NCI-H2107 treated with DMSO at 0.1 percent for 48 hours (cell line): ENCODE measurements around the gene TRAPPC3L.

Experiments used
- DNase-seq: peaks from one replicate; lab custom pipeline; 2025; ENCODE audit not compliant: unreplicated experiment; lab: John Stamatoyannopoulos, UW

TRAPPC3L gene

DNA sequence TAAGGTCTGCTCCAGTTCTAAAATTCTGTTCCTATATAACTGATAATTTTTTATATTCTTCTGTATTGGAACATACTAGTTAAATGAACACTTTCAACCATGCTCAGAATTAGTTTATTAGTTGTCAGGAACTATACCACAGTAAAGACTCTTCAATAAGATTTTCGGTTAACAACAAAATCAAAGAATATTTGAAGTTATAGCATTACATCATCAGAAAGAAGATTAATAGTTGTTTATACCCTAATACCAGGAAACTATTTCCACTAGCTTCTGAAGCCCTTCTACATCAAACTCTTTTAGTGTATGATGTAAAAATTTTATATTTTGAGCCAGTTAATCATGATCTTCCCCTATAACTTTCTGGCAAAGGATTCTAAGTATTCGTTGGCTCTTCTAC, 14.6 kb upstream of the TRAPPC3L start:
- DNase-seq = no peak

GRCh38 chr6:116557893-116558292, 12.4 kb upstream of the TRAPPC3L start:
- no peak for DNase-seq

DNA sequence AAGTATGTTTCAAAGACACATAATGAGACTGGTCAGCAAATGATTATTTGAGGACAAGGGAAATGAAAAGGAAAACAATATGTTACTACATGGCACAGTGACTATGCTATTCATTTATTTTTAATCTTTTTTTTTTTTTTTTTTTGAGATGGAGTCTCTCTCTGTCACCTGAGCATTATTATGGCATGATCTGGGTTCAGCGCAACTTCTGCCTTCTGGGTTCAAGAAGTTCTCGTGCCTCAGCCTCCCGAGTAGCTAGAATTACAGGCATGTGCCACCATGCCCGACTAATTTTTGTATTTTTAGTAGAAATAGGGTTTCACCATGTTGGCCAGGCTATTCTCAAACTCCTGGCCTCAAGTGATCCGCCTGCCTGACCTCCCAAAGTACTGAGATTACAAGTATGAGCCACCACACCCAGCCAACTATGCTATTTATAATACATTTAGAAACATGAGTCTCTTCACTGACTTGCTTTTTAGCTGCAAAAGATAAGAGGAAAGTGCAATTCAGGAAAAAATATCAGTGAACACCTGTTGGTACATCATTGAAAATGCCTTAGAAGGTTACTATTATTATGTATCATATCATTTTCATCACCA, 11.4 kb upstream of the TRAPPC3L start:
- DNase-seq = no peak

GRCh38 chr6:116556065-116556464, 10.6 kb upstream of the TRAPPC3L start:
- no peak for DNase-seq

GRCh38 chr6:116553451-116553850, 8.0 kb upstream of the TRAPPC3L start, which contains the start of gene CALHM4:
CALHM4 (plus strand) TSS chr6:116553751; CDS start chr6:116553794, 43 bp downstream.
- no peak for DNase-seq

DNA sequence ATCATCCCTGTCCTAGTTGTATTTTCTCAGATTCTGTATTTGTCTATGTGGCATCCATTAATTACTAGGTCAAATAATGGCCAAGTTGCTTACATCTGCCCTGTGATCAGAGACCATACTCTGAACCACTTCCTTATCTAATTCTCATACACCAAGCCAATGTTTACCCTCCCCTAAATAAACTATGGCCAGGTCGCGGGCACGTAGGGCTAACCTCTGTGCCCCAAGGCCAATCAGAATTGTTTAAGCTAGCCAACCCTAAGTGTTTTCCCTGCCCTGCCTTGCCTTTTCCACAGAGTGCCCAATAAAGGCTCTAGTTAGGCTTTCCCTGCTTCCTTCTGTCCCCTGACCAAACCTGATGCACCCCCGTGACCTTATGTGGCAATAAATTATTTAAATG, 5.3 kb upstream of the TRAPPC3L start:
- no peak for DNase-seq

GRCh38 chr6:116547358-116547757, 1.9 kb upstream of the TRAPPC3L start:
- no peak for DNase-seq

- no peak for DNase-seq
Measured at GRCh38 chr6:116543149-116543548, 2.3 kb downstream of the TRAPPC3L start.

- DNase-seq = no peak
Measured at GRCh38 chr6:116542426-116542825, 3.1 kb downstream of the TRAPPC3L start.

- peak; percentile 20 for DNase-seq
Measured at GRCh38 chr6:116536216-116536621, 9.3 kb downstream of the TRAPPC3L start.

GRCh38 chr6:116535109-116535508, 10.4 kb downstream of the TRAPPC3L start:
- DNase-seq = no peak

GRCh38 chr6:116533233-116533957, 12.1 kb downstream of the TRAPPC3L start:
- DNase-seq = no peak

DNA sequence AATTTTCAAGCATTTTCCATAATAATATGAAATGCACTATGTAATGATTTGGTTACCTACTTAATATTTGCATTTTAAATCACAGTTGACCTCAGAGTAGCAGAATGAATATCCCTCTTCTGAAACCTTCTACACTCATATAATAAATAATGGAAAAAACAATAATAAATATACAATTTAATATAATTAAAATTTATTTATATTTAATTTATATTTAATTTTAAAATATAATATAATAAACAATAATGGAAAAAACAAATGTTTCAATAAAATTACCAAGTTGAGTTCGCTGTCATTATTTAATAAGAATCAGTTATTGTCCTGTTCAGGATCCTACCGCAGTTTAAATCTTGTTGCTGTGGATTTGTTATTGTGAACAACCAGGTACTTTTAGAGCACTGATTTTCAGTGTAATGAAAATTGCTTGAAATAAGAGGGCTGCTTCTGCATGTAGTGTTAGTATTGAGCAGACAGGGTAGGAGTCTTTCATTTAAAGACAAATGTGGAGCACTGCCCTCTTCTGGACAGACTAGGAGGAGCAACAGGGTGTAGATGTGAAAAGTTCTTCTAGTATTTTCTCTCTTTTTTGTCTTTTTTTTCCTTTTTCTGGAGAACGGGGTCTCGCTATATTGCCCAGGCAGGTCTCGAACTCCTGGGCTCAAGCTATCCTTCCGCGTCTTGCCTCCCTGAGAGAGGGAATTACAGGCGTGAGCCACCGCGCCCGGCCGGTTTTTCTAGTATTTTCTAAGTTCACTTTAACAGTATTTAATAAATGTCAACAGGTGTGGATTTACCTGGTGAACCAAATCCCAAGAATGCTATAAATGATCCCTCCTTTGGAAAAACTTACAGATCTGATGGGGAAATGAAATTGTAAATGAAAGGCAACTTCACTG, 13.6 kb downstream of the TRAPPC3L start:
- DNase-seq = peak; percentile 39

DNA sequence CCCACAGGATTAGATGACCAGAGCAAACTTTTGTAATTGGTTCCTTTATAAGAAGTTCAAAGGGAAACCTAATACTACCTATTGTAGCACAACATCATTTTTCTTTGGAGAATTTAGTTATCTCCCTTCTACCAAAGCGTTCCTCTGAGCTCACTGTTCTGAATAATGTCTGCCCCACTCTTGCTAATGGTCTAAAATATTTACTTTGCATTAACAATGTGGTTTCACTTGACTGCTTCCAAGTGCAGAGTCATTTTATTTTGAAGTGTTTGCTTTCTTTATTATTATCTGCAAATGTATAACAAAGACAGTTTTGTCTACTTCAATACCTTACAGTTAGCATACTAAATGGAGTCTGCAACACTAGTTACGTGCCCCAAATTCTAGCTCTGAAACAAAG, 15.0 kb downstream of the TRAPPC3L start:
- peak; percentile 87 for DNase-seq

DNA sequence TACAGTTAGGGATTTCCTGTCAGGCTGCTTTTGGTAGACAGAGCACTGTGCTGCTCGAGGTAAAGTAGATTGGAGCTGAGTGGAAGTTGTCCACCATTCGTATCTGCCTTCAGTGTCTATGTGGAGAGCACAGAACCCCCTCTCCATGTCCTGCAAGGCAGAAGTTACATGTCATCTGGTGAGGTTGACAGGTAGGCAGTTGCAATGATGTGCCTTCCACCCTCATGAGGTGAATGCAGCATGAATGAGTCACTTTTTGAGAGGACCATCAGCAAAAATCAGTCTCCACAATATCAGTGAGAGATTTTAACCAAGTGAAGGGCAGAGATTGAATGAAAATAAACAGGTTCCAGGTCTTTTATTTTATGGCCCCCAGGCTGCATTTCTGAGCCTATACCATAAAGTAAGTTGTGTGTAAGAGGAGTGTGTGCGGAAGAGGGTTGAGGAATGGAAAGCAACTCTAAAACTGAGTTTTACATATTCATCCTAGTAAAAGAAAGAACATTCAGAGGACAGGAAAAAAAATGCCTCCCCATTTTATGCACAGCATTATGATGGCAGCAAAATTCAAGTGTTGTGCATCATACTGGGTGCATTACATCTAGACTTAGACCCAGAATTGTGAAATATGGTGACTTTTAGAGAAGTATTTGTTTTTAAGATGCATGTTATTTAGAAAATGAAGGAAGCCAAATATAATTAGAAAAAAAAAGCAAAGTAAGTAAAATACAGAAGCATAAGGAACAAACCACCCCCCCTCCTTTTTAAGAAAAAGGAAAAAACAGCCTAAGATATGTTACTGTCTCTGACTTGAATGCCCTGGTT, 15.8 kb downstream of the TRAPPC3L start:
- no peak for DNase-seq

DNA sequence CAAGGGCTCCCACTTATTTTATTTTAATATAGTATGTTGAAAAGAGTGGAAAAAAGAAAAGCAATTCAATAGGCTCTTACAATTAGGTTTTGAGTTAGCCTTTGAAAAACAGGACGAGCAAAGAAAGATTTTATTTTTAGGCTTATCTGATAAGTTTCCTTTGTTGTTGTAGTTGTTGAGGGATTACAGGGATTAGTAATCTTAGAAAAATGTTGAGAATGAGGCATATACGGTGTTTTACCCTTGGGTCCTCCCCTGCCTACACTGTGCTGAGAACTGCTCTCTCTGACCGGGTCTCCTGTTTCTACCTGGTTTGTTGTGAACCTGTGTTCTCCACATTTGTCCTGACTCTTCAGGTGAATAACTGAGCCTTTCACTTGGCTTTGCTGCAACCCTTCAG, 16.7 kb downstream of the TRAPPC3L start:
- DNase-seq = no peak

GRCh38 chr6:116528133-116528532, 17.4 kb downstream of the TRAPPC3L start:
- DNase-seq = no peak

- no peak for DNase-seq
Measured at GRCh38 chr6:116524236-116524635, 21.2 kb downstream of the TRAPPC3L start.

DNA sequence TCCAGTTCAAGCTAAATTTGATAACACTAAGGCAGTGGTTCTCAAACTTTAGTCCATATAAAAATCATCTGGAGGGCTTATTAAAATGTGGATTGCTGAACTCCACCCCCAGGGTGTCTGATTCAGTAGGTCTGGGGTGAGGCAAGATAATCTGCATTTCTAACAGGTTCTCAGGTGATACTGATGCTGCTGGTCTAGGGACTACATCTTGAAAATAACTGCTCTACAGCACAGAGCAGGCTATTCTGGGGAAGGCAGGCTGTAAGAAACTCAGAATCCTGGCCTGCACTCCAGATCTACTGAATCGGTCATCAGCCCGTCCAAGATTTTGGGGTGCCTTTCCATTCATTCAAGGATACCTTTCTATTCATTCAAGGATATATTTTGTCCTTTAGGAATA, 22.6 kb downstream of the TRAPPC3L start:
- DNase-seq = no peak

DNA sequence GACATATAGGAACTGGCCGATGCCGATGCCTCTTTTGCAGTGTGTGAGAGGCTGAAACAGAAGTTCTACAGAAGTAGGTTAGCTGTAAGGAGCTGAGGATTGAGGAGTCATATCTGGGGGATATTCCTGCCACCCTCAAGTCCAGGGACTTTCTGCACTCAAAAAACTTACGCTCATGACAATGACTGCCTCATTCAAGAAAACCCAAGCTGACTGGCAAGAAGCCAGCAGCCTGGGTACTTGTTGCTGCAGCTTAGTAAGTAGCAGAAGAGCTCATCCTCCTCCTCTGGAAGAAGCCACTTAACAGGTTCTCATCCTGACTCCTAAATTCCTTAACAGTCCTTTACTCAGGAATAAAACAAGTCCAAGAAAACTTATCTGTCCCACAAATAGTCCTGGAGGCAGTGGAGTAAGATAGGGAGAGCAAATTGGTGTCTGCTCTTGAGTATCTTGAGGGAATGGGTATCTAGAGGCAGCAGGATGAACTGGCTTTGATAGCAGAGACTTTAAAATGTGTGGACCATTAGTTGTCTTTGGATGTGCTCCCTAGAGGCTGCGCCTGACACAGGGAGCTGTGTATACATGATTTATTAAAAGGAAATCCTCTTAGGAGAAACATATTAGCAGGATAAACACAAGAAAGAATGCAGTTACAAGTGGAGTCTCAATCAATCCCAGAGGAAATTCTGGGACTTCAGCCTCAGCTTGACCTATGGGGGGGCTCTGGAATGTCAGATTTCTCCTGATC, 26.7 kb downstream of the TRAPPC3L start:
- no peak for DNase-seq
